Keratinocyte (primary cell): Measurements from ENCODE around the gene APOL1.

Experiments
- EZH2 ChIP-seq: IDR thresholded peaks from one replicate; pipeline ENCODE4 v1.6.1; 2012; ENCODE audit warnings: inconsistent platforms, mild to moderate bottlenecking, low read length, moderate library complexity
- TF ChIP-seq, protein P1 (sequence below), 3 experiments: IDR thresholded peaks in 1 of 3; conservative IDR thresholded peaks in 1 of 3; optimal IDR thresholded peaks in 1 of 3; 2 replicates in 2 of 3; 3 replicates in 1 of 3; pipeline versions ENCODE3 to v1.5.1; 2011; ENCODE audit warnings: low read length in 3 of 3, mild to moderate bottlenecking in 3 of 3, moderate library complexity in 2 of 3, control low read depth in 1 of 3, inconsistent platforms in 1 of 3; ENCODE audit not compliant: insufficient read depth in 2 of 3; ENCODE audit errors: extremely low read depth in 1 of 3

DNA sequence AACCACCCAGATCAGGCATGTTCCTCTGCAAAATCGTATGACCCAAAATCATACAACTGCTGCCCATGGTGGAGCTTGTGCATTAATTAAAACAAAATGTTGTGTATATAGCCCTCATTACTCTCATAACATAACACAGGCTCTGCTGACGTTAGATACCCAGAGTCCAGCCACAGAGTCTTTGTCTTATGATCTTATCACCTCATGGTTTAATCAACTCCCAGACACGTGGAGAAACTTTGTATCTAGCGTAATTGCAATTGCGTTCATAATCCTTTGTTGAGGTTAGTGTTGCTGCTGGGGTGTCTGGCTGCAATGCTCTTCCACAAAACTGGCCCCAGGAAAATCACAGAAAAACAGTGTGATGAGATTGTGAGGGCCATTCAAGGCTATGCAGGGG, 5.0 kb upstream of the APOL1 start:
- TF ChIP-seq, protein P1, sequence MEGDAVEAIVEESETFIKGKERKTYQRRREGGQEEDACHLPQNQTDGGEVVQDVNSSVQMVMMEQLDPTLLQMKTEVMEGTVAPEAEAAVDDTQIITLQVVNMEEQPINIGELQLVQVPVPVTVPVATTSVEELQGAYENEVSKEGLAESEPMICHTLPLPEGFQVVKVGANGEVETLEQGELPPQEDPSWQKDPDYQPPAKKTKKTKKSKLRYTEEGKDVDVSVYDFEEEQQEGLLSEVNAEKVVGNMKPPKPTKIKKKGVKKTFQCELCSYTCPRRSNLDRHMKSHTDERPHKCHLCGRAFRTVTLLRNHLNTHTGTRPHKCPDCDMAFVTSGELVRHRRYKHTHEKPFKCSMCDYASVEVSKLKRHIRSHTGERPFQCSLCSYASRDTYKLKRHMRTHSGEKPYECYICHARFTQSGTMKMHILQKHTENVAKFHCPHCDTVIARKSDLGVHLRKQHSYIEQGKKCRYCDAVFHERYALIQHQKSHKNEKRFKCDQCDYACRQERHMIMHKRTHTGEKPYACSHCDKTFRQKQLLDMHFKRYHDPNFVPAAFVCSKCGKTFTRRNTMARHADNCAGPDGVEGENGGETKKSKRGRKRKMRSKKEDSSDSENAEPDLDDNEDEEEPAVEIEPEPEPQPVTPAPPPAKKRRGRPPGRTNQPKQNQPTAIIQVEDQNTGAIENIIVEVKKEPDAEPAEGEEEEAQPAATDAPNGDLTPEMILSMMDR (optimal IDR thresholded peaks at IDR 0.05 in 1 of 3, IDR thresholded peaks at IDR 0.05 in 1 of 3, conservative IDR thresholded peaks at IDR 0.05 in 1 of 3; ENCODE audit: extremely low read depth in 1 of 3, insufficient read depth in 2 of 3, low read length in 3 of 3) = no peak
- TF ChIP-seq EZH2 = no peak
